Esophagus squamous epithelium (tissue), 4 donors: ENCODE measurements around the gene MTA2.

ENCODE experiments used
- CTCF ChIP-seq, 6 experiments: fragments of 450-650 bp in 4 of 6; fragments of 200-600 bp in 2 of 6; sonication (generic) in 2 of 6; IDR thresholded peaks; one replicate each; pipeline ENCODE4 v1.5.1; 2016 to 2019; ENCODE audit warnings: antibody characterized with exemption in 6 of 6, mild to moderate bottlenecking in 4 of 6, moderate library complexity in 4 of 6
- POLR2A ChIP-seq, 4 donors: fragments of 450-650 bp; IDR thresholded peaks; one replicate each; pipeline ENCODE4 v1.6.1; 2017; ENCODE audit warnings: antibody characterized with exemption in 4 of 4, mild to moderate bottlenecking in 4 of 4, moderate library complexity in 3 of 4

GRCh38 chr11:62599069-62599696 lies 2.5 kb downstream of the MTA2 start:
- peak in 1 of 6 experiments; percentile 17 for TF ChIP-seq CTCF (IDR thresholded peaks at IDR 0.05)
- TF ChIP-seq POLR2A (IDR thresholded peaks at IDR 0.05), result no peak
